ENCODE measurements around the gene GK.

GK gene

GRCh38 chrX:30706216-30706775, 53.1 kb downstream of the GK start:
- DNase-seq (ENCODE audit: low read depth) = no peak
- TF ChIP-seq, protein P1, sequence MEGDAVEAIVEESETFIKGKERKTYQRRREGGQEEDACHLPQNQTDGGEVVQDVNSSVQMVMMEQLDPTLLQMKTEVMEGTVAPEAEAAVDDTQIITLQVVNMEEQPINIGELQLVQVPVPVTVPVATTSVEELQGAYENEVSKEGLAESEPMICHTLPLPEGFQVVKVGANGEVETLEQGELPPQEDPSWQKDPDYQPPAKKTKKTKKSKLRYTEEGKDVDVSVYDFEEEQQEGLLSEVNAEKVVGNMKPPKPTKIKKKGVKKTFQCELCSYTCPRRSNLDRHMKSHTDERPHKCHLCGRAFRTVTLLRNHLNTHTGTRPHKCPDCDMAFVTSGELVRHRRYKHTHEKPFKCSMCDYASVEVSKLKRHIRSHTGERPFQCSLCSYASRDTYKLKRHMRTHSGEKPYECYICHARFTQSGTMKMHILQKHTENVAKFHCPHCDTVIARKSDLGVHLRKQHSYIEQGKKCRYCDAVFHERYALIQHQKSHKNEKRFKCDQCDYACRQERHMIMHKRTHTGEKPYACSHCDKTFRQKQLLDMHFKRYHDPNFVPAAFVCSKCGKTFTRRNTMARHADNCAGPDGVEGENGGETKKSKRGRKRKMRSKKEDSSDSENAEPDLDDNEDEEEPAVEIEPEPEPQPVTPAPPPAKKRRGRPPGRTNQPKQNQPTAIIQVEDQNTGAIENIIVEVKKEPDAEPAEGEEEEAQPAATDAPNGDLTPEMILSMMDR (IDR thresholded peaks at IDR 0.05; ENCODE audit: low read depth, low read length, missing control alignments) = no peak

GRCh38 chrX:30712214-30712613, 59.0 kb downstream of the GK start:
- DNase-seq (ENCODE audit: low read depth) = no peak
- TF ChIP-seq, protein P1 (IDR thresholded peaks at IDR 0.05; ENCODE audit: low read depth, low read length, missing control alignments) = no peak
- H3K4me3 ChIP-seq (ENCODE audit: low read depth, low read length) = no peak overlapping the region

More at GRCh38 chrX:30706216-30706775, 53.1 kb downstream of the GK start:
- H3K4me3 ChIP-seq (ENCODE audit: low read depth, low read length) = no peak overlapping the region

- DNase-seq (ENCODE audit: low read depth) = peak; percentile 58
- no peak overlapping the region for H3K4me3 ChIP-seq (ENCODE audit: low read depth, low read length)
- TF ChIP-seq, protein P1 (IDR thresholded peaks at IDR 0.05; ENCODE audit: low read depth, low read length, missing control alignments) = peak; percentile 35
Measured at GRCh38 chrX:30713061-30713525, 59.9 kb downstream of the GK start.

- no peak overlapping the region for H3K4me3 ChIP-seq (ENCODE audit: low read depth, low read length)
- no peak for DNase-seq (ENCODE audit: low read depth)
- TF ChIP-seq, protein P1 (IDR thresholded peaks at IDR 0.05; ENCODE audit: low read depth, low read length, missing control alignments) = no peak
Measured at GRCh38 chrX:30714138-30714537, 60.9 kb downstream of the GK start.

DNA sequence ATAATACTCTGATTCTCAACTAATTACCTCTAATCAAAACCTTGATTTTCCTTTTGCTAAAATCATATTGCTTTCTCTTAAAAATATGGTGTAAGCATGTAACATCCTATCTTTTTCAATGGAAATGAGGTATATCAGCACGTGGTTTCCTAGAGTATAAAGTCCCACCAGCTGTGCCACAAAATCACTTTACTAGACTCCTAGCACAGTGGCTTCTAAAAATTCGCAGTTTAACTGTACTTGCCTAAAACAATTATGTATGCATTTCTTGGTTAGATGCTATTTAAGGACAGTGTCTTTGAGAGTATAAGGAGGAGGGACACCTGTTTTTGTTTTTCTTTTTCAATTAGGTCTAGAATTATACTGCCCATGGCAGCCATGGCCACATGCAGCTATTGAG, 62.8 kb downstream of the GK start:
- no peak for DNase-seq (ENCODE audit: low read depth)
- TF ChIP-seq, protein P1 (IDR thresholded peaks at IDR 0.05; ENCODE audit: low read depth, low read length, missing control alignments) = no peak
- H3K4me3 ChIP-seq (ENCODE audit: low read depth, low read length) = no peak overlapping the region

DNA sequence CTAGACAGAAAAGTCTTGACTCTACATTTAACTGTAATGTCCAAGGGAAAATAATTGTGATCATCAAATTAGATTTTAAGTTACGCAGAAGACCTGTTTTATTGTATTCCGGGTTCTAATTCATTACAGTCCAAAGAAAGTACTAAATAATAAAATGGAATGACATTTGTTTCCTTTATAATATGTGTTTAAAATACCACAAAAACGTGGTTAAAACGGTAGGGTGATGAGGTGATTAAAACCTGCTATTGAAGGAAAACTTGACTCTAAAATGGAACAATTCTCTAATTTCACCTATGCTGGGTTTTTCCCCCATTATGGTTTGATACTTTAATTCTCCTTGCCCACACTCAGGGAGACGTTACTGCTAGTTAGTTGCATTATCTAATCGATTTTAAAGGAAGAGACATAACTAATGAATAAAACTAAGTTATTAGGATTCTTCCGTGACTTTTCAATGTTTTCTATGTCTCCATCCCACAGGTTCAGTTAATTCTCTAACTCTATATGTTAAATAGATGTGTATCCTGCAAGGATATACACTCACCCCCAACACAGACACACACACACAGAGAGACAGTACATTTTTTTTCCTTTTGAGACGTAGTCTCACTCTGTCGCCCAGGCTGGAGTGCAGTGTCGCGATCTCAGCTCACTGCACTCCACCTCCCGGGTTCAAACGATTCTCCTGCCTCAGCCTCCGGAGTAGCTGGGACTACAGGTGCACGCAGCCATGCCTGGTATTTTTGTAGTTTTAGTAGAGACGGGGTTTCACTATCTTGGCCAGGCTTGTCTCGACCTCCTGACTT, 80.8 kb downstream of the GK start:
- TF ChIP-seq, protein P1 (IDR thresholded peaks at IDR 0.05; ENCODE audit: low read depth, low read length, missing control alignments) = no peak
- DNase-seq (ENCODE audit: low read depth) = no peak
- H3K4me3 ChIP-seq (ENCODE audit: low read depth, low read length) = no peak overlapping the region

All from GM12864 (cell line).